Measurements from ENCODE around the gene ATP8B4.

Gene ATP8B4

GRCh38 chr15:50119063-50120040, at the start of gene ATP8B4:
Gene ATP8B4 (minus strand): TSS chr15:50119233. CDS start chr15:50106966, 12,267 bp downstream.
- DNase-seq (ENCODE audit: low read depth), result no peak
- no peak within 1 kb of the TSS for H3K4me3 ChIP-seq (ENCODE audit: low read depth, low read length)

GRCh38 chr15:50168379-50168778, 49.3 kb upstream of the ATP8B4 start:
- no peak for DNase-seq (ENCODE audit: low read depth)
- TF ChIP-seq CTCF (IDR thresholded peaks at IDR 0.05; ENCODE audit: insufficient read depth, low read depth, low read length, missing control alignments), result no peak

More at GRCh38 chr15:50119063-50120040, at the start of gene ATP8B4:
- TF ChIP-seq CTCF (IDR thresholded peaks at IDR 0.05; ENCODE audit: insufficient read depth, low read depth, low read length, missing control alignments), result no peak

GRCh38 chr15:50167110-50167509, 48.1 kb upstream of the ATP8B4 start:
- no peak for DNase-seq (ENCODE audit: low read depth)
- H3K4me3 ChIP-seq (ENCODE audit: low read depth, low read length), result no peak overlapping the region
- TF ChIP-seq CTCF (IDR thresholded peaks at IDR 0.05; ENCODE audit: insufficient read depth, low read depth, low read length, missing control alignments), result no peak

More at GRCh38 chr15:50168379-50168778, 49.3 kb upstream of the ATP8B4 start:
- H3K4me3 ChIP-seq (ENCODE audit: low read depth, low read length), result no peak overlapping the region

- no peak overlapping the region for H3K4me3 ChIP-seq (ENCODE audit: low read depth, low read length)
- no peak for TF ChIP-seq CTCF (IDR thresholded peaks at IDR 0.05; ENCODE audit: insufficient read depth, low read depth, low read length, missing control alignments)
- DNase-seq (ENCODE audit: low read depth), result no peak
Observed at GRCh38 chr15:50166216-50166615, 47.2 kb upstream of the ATP8B4 start.

GRCh38 chr15:50164458-50164857, 45.4 kb upstream of the ATP8B4 start:
- H3K4me3 ChIP-seq (ENCODE audit: low read depth, low read length), result no peak overlapping the region
- no peak for TF ChIP-seq CTCF (IDR thresholded peaks at IDR 0.05; ENCODE audit: insufficient read depth, low read depth, low read length, missing control alignments)
- DNase-seq (ENCODE audit: low read depth), result no peak

GRCh38 chr15:50163719-50164410, 44.8 kb upstream of the ATP8B4 start:
- TF ChIP-seq CTCF (IDR thresholded peaks at IDR 0.05; ENCODE audit: insufficient read depth, low read depth, low read length, missing control alignments), result no peak
- H3K4me3 ChIP-seq (ENCODE audit: low read depth, low read length), result no peak overlapping the region
- no peak for DNase-seq (ENCODE audit: low read depth)
